Hepatocyte (in vitro differentiated cells): ENCODE data around the gene LDLRAD4.

Source experiments
- EZH2 ChIP-seq: fragments of 200-600 bp; sonication (generic); IDR thresholded peaks from 2 replicates; pipeline ENCODE4 v1.6.1; 2016; ENCODE audit warnings: antibody characterized with exemption, mild to moderate bottlenecking, borderline replicate concordance
- EZH2phosphoT487 ChIP-seq: fragments of 200-600 bp; sonication (generic); IDR thresholded peaks from one replicate; pipeline ENCODE4 v1.6.1; 2018; ENCODE audit warnings: antibody characterized with exemption, mild to moderate bottlenecking, low read depth, moderate library complexity; ENCODE audit not compliant: unreplicated experiment, severe bottlenecking
- TF ChIP-seq, protein P1 (sequence below): fragments of 200-600 bp; sonication (generic); IDR thresholded peaks from 2 replicates; pipeline ENCODE4 v1.5.1; 2016; ENCODE audit warnings: antibody characterized with exemption, mild to moderate bottlenecking; ENCODE audit not compliant: poor library complexity

DNA sequence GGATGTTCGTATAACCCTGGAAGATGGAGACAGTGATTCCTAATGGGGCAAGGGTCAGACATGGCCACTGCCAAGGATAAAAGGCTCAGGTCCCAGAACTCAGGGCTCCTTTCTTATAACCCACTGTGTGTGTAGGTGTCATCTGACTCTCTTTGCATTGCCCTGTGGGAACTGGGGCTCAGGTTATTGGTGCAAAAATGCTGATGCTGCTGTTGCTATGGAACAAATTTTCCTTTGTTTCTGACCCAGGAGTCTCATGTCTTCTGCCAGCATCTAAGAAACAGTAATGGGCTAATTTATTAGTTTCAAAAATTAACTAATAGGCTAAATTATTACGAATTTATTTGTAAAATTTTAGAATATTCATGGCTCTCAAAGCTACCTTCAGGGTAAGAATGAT, 24.3 kb upstream of the LDLRAD4 start:
- TF ChIP-seq, protein P1, sequence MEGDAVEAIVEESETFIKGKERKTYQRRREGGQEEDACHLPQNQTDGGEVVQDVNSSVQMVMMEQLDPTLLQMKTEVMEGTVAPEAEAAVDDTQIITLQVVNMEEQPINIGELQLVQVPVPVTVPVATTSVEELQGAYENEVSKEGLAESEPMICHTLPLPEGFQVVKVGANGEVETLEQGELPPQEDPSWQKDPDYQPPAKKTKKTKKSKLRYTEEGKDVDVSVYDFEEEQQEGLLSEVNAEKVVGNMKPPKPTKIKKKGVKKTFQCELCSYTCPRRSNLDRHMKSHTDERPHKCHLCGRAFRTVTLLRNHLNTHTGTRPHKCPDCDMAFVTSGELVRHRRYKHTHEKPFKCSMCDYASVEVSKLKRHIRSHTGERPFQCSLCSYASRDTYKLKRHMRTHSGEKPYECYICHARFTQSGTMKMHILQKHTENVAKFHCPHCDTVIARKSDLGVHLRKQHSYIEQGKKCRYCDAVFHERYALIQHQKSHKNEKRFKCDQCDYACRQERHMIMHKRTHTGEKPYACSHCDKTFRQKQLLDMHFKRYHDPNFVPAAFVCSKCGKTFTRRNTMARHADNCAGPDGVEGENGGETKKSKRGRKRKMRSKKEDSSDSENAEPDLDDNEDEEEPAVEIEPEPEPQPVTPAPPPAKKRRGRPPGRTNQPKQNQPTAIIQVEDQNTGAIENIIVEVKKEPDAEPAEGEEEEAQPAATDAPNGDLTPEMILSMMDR: no peak
- no peak for TF ChIP-seq EZH2phosphoT487
- no peak for TF ChIP-seq EZH2
